GM12878 (cell line): Measurements from ENCODE around the gene NIBAN1. TPM values are rescaled to one million over a fixed set of nuclear protein-coding genes. Genes with fewer than 3 reads are reported as not detected.

Experiments used
- ATAC-seq: fragments of 200-7000 bp; cut with Tn5 transposase; 3 replicates; pipeline ENCODE4 v1.9.1; 2020; ENCODE audit warnings: mild to moderate bottlenecking, moderate library complexity
- BruUV-seq: library from RNA; stranded (reverse); fragments of 400-500 nt; replicated peaks from 2 replicates; lab custom pipeline; 2021; lab: Mats Ljungman, UMichigan
- CTCF ChIA-PET: fragments of 300-600 bp; sonication (Branson Sonifier 250); formaldehyde crosslinking; extraction: SDS; loops from one replicate; lab custom pipeline; 2021; ENCODE audit warnings: inconsistent platforms; lab: Yijun Ruan, JAX
- POLR2A ChIA-PET: fragments of 350-600 bp; formaldehyde crosslinking; extraction: SDS; loops from one replicate; lab custom pipeline; 2021; ENCODE audit warnings: inconsistent platforms; lab: Charles Lee
- RAD21 ChIA-PET: fragments of 300-600 bp; sonication (Branson Sonifier 250); formaldehyde crosslinking; loops from one replicate; lab custom pipeline; 2023; ENCODE audit warnings: antibody characterized with exemption; ENCODE audit not compliant: unreplicated experiment; lab: Charles Lee
- SMC1A ChIA-PET: fragments of 300-600 bp; sonication (Branson Sonifier 250); formaldehyde crosslinking; loops from one replicate; lab custom pipeline; 2023; ENCODE audit not compliant: unreplicated experiment, uncharacterized antibody; lab: Charles Lee
- DNase-seq: peaks from one replicate; pipeline ENCODE4 v3.0.0-alpha.2; 2011; ENCODE audit warnings: low read depth, low spot score
- FAIRE-seq: peaks from 3 replicates; lab custom pipeline; 2011; peaks lifted over from hg19 to GRCh38; lab: Jason Lieb, UNC
- H2AFZ ChIP-seq: 2 replicates; pipeline ENCODE4 v1.6.0; 2011; ENCODE audit warnings: low read depth, low read length, control low read depth; ENCODE audit not compliant: control insufficient read depth
- H3K27ac ChIP-seq: 2 replicates; pipeline ENCODE4 v1.5.1; 2011; ENCODE audit warnings: control low read depth; ENCODE audit not compliant: control insufficient read depth, insufficient read depth
- H3K27me3 ChIP-seq, 2 experiments: replicated peaks in 1 of 2; 2 replicates each; pipeline versions ENCODE4 v1.6.0 to v1.6.1; 2011; ENCODE audit warnings: low read length in 1 of 2; ENCODE audit not compliant: control insufficient read depth in 2 of 2, insufficient read depth in 2 of 2
- H3K36me3 ChIP-seq, 2 experiments: 2 replicates each; pipeline ENCODE4 v1.5.1; 2011; ENCODE audit warnings: low read length in 1 of 2; ENCODE audit not compliant: control insufficient read depth in 2 of 2, insufficient read depth in 2 of 2
- H3K4me1 ChIP-seq: 2 replicates; pipeline ENCODE4 v1.6.1; 2011; ENCODE audit warnings: mild to moderate bottlenecking, low read length, moderate library complexity, mixed read lengths; ENCODE audit not compliant: control insufficient read depth, insufficient read depth
- H3K4me2 ChIP-seq: 2 replicates; pipeline ENCODE4 v1.6.0; 2011; ENCODE audit warnings: control low read depth; ENCODE audit not compliant: control insufficient read depth, insufficient read depth
- H3K4me3 ChIP-seq: fragments of 200-600 bp; sonication (generic); 2 replicates; pipeline ENCODE4 v1.5.1; 2016
- H3K79me2 ChIP-seq: 2 replicates; pipeline ENCODE4 v1.6.0; 2011; ENCODE audit warnings: low read length; ENCODE audit not compliant: control insufficient read depth, insufficient read depth
- H3K9ac ChIP-seq: 2 replicates; pipeline ENCODE4 v1.8.0; 2011; ENCODE audit warnings: low read length, control low read depth, mixed read lengths; ENCODE audit not compliant: control insufficient read depth, insufficient read depth
- H3K9me3 ChIP-seq: replicated peaks from 3 replicates; pipeline ENCODE4 v1.5.1; 2011; ENCODE audit warnings: mild to moderate bottlenecking, low read length; ENCODE audit not compliant: control insufficient read depth, insufficient read depth
- H4K20me1 ChIP-seq: 2 replicates; pipeline ENCODE4 v1.6.0; 2011; ENCODE audit not compliant: control insufficient read depth, insufficient read depth
- BCL11A ChIP-seq: IDR thresholded peaks from 2 replicates; pipeline ENCODE4 v1.6.1; 2011; ENCODE audit warnings: low read depth, low read length
- CREM ChIP-seq: IDR thresholded peaks from 2 replicates; pipeline ENCODE4 v1.6.1; 2014; ENCODE audit warnings: antibody characterized with exemption, low read depth
- IRF4 ChIP-seq: IDR thresholded peaks from 2 replicates; pipeline ENCODE4 v1.6.1; 2011; ENCODE audit warnings: low read depth, low read length
- MXI1 ChIP-seq: fragments of 150-350 bp; IDR thresholded peaks from 2 replicates; pipeline ENCODE4 v1.6.1; 2011; ENCODE audit warnings: low read depth, mild to moderate bottlenecking, inconsistent platforms, low read length, improper control_type of control experiment
- NBN ChIP-seq: fragments of 450-650 bp; IDR thresholded peaks from 2 replicates; pipeline ENCODE4 v1.6.1; 2016
- NFXL1 ChIP-seq: fragments of 450-650 bp; IDR thresholded peaks from 2 replicates; pipeline ENCODE4 v1.6.1; 2017; ENCODE audit warnings: antibody characterized with exemption, mild to moderate bottlenecking, borderline replicate concordance
- PAX5 ChIP-seq: IDR thresholded peaks from 2 replicates; pipeline ENCODE4 v1.6.1; 2011; ENCODE audit warnings: low read depth, low read length, borderline replicate concordance
- RAD21 ChIP-seq: IDR thresholded peaks from 2 replicates; pipeline ENCODE4 v1.6.1; 2011; ENCODE audit warnings: mild to moderate bottlenecking, low read depth, low read length, moderate library complexity; ENCODE audit not compliant: insufficient read depth
- RELA ChIP-seq: fragments of 450-650 bp; IDR thresholded peaks from 2 replicates; pipeline ENCODE4 v1.8.0; 2014; ENCODE audit warnings: borderline replicate concordance; ENCODE audit not compliant: partially characterized antibody
- SMAD1 ChIP-seq: fragments of 450-650 bp; IDR thresholded peaks from 2 replicates; pipeline ENCODE4 v1.6.1; 2018; ENCODE audit warnings: mild to moderate bottlenecking, low read depth; ENCODE audit not compliant: partially characterized antibody
- SUPT20H ChIP-seq: IDR thresholded peaks from 2 replicates; pipeline ENCODE4 v1.6.1; 2011; ENCODE audit warnings: low read depth, mild to moderate bottlenecking, low read length, moderate library complexity, borderline replicate concordance; ENCODE audit not compliant: control insufficient read depth
- YBX1 ChIP-seq: fragments of 450-650 bp; IDR thresholded peaks from 2 replicates; pipeline ENCODE4 v1.6.1; 2016; ENCODE audit warnings: antibody characterized with exemption
- YY1 ChIP-seq: IDR thresholded peaks from 2 replicates; pipeline ENCODE4 v1.6.1; 2011; ENCODE audit warnings: low read depth, mild to moderate bottlenecking, low read length
- WGBS: methylation state at CpG from one replicate; pipeline ENCODE4 v1.1.6; 2016; ENCODE audit warnings: low lambda C conversion rate; ENCODE audit not compliant: insufficient replicate concordance, insufficient coverage; ENCODE audit errors: missing lambda C conversion rate; 5-methylcytosine and 5-hydroxymethylcytosine counted together
- in situ Hi-C: fragments of 300-500 bp; cut with MboI; formaldehyde crosslinking; loops from 9 replicates; pipeline ENCODE4 v1.14.3; 2018; ENCODE audit warnings: mixed read lengths
- intact Hi-C: fragments of 100-400 bp; cut with micrococcal nuclease; formaldehyde crosslinking; loops from one replicate; pipeline ENCODE4 v1.14.2; 2022; ENCODE audit not compliant: unreplicated experiment
- polyA plus RNA-seq, 11 experiments: library from polyadenylated mRNA; depleted of rRNA in 4 of 11; unstranded in 6 of 11; stranded (reverse) in 5 of 11; fragments of >200 nt; fragmentation: Nextera tagmentation in 4 of 11; fragmentation: Illumina TruSeq in 1 of 11; extraction: Ambion mirVana in 4 of 11; extraction: Trizol in 1 of 11; gene quantifications; 1 replicate in 1 of 11; 2 replicates in 10 of 11; pipeline versions ENCODE4 v1.2.1 to v1.2.3, GENCODE V29; 2011 to 2016; ENCODE audit warnings: inconsistent platforms in 2 of 11, missing spikeins in 2 of 11, low read depth in 1 of 11
- total RNA-seq, 4 experiments: library from RNA; depleted of rRNA in 3 of 4; stranded (reverse); fragments of >200 nt in 3 of 4; fragmentation: Illumina TruSeq in 1 of 4; extraction: Trizol in 1 of 4; gene quantifications; 2 replicates each; pipeline versions ENCODE4 v1.2.1 to v1.2.3, GENCODE V29; 2013 to 2021
- TF ChIP-seq, protein P1 (sequence below): fragments of 450-650 bp; IDR thresholded peaks from 2 replicates; pipeline ENCODE4 v1.6.1; 2017; ENCODE audit warnings: mild to moderate bottlenecking, low read depth, inconsistent platforms; ENCODE audit not compliant: poor library complexity, severe bottlenecking
- TF ChIP-seq, protein P2 (sequence below): IDR thresholded peaks from 2 replicates; pipeline ENCODE4 v1.6.1; 2011; ENCODE audit warnings: mild to moderate bottlenecking, low read depth, low read length, moderate library complexity; ENCODE audit not compliant: insufficient replicate concordance
- TF ChIP-seq, protein P3 (sequence below): IDR thresholded peaks from 2 replicates; pipeline ENCODE4 v1.6.1; 2011; ENCODE audit warnings: borderline replicate concordance, low read depth, mild to moderate bottlenecking, moderate library complexity, mixed read lengths, low read length; ENCODE audit not compliant: insufficient read depth; ENCODE audit errors: extremely low read length
- TF ChIP-seq, protein P4 (sequence below): fragments of 450-650 bp; IDR thresholded peaks from 2 replicates; pipeline ENCODE4 v1.6.1; 2016; ENCODE audit warnings: mild to moderate bottlenecking

NIBAN1 gene
- total and polyA plus RNA-seq, 10 of the 15 experiments (the other 5 are each of a cell fraction or from before 2014, with no cell fraction given), result 11.2 to 67.8 (median 44.3) TPM

DNA sequence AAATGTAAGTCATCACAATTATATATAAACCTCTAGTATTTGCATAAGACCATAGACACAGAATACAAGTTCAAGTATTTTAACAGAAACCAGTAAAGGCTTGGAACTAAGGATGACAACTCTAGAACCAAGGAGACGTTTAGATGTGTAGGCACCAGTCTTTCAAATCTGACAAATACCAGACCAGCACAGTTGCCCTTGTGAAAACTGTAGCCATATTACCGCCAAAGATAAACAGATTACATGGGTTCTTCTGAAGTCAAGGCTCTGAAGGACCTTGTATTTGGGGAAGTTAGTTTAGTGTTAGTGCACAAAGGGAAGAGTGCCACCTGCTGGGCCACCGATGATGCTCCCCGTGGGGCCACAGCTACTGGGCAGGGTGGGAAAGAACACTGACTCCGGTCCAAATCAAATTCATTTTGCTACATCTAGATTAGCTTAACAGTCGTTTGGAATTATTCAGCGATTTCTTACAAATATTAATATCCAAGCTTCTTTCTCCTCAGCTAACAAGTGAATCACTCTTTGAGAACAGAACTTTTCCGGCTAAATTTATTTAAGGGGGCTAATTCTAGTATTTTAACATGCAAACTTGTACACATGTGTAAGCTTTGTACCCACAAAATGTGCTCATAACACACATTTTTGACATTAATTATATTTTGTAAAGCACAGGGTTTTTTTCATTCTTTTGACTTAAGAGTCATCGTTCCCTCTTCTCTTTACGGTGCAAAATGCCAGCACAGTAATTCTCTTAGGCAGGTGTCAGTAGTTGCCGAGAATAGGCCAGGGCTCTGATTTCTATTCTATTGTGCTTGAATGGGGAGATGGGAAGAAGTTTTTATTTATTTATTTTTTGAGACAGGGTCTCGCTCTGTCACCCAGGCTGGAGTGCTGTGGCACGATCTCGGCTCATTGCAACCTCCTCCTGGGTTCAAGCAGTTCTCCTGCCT, 8.0 kb upstream of the NIBAN1 start:
- Histone ChIP-seq H4K20me1 (no peaks in the 10 kb centered on the region), H3K4me2 (no peak overlapping the region), H3K4me1 (no peaks in the 10 kb centered on the region), H3K36me3 (no peaks in the 10 kb centered on the region), H3K27ac (no peak overlapping the region), H3K4me3 (no peak overlapping the region), H3K9me3 (no peaks in the 10 kb centered on the region), H3K79me2 (no peaks in the 10 kb centered on the region), H3K9ac (no peak overlapping the region), H3K27me3 (no peaks in the 10 kb centered on the region), H2AFZ (peak overlapping the region; percentile 66)
- SMC1A ChIA-PET, result interaction anchor here (0.6 to 6.0 kb wide), 30 partner anchors 10 to 699 kb away, joined by 3 to 219 read pairs (median 4); no protein-coding TSS in a partner anchor
- DNase-seq (no peak), ATAC-seq (peak; percentile 100), FAIRE-seq (peak; percentile 99)
- intact Hi-C loops, result loop anchor here (1.0 to 10.0 kb wide), 7 partner anchors 177 to 905 kb away; no protein-coding TSS in a partner anchor
- WGBS, result 37% methylated on average over 14 of the region's 14 CpGs
- CTCF ChIA-PET, result interaction anchor here (0.7 to 14.9 kb wide), 35 partner anchors 11 to 461 kb away, joined by 3 to 353 read pairs (median 4); no protein-coding TSS in a partner anchor
- no TSS peak for BruUV-seq
- POLR2A ChIA-PET, result interaction anchor here (1.0 to 2.1 kb wide), 2 partner anchors 174 to 177 kb away, joined by 3 to 7 read pairs; partner anchors contain the start of gene TRMT1L
- in situ Hi-C loops, result no loop called here
- RAD21 ChIA-PET, result interaction anchor here (0.6 to 6.0 kb wide), 25 partner anchors 8 to 318 kb away, joined by 3 to 152 read pairs (median 4); partner anchors contain the start of genes EDEM3, NIBAN1, RNF2 and SWT1
- TF ChIP-seq SMAD1 (no peak), IRF4 (0 out of 2 replicates have a peak, but pooled peaks have one; percentile 20), YBX1 (no peak), PAX5 (no peak), NFXL1 (no peak), YY1 (peak; percentile 63; the same call in 1 of the 2 replicates), RAD21 (peak; percentile 97), BCL11A (no peak), NBN (0 out of 2 replicates have a peak, but pooled peaks have one; percentile 36), SUPT20H (no peak), MXI1 (no peak), RELA (peak; percentile 48), CREM (no peak)
- TF ChIP-seq, protein P1, sequence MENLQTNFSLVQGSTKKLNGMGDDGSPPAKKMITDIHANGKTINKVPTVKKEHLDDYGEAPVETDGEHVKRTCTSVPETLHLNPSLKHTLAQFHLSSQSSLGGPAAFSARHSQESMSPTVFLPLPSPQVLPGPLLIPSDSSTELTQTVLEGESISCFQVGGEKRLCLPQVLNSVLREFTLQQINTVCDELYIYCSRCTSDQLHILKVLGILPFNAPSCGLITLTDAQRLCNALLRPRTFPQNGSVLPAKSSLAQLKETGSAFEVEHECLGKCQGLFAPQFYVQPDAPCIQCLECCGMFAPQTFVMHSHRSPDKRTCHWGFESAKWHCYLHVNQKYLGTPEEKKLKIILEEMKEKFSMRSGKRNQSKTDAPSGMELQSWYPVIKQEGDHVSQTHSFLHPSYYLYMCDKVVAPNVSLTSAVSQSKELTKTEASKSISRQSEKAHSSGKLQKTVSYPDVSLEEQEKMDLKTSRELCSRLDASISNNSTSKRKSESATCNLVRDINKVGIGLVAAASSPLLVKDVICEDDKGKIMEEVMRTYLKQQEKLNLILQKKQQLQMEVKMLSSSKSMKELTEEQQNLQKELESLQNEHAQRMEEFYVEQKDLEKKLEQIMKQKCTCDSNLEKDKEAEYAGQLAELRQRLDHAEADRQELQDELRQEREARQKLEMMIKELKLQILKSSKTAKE, result peak; percentile 53
- TF ChIP-seq, protein P2, sequence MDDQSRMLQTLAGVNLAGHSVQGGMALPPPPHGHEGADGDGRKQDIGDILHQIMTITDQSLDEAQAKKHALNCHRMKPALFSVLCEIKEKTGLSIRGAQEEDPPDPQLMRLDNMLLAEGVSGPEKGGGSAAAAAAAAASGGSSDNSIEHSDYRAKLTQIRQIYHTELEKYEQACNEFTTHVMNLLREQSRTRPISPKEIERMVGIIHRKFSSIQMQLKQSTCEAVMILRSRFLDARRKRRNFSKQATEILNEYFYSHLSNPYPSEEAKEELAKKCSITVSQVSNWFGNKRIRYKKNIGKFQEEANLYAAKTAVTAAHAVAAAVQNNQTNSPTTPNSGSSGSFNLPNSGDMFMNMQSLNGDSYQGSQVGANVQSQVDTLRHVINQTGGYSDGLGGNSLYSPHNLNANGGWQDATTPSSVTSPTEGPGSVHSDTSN, result no peak
- TF ChIP-seq, protein P3, sequence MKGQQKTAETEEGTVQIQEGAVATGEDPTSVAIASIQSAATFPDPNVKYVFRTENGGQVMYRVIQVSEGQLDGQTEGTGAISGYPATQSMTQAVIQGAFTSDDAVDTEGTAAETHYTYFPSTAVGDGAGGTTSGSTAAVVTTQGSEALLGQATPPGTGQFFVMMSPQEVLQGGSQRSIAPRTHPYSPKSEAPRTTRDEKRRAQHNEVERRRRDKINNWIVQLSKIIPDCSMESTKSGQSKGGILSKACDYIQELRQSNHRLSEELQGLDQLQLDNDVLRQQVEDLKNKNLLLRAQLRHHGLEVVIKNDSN, result no peak
- TF ChIP-seq, protein P4, sequence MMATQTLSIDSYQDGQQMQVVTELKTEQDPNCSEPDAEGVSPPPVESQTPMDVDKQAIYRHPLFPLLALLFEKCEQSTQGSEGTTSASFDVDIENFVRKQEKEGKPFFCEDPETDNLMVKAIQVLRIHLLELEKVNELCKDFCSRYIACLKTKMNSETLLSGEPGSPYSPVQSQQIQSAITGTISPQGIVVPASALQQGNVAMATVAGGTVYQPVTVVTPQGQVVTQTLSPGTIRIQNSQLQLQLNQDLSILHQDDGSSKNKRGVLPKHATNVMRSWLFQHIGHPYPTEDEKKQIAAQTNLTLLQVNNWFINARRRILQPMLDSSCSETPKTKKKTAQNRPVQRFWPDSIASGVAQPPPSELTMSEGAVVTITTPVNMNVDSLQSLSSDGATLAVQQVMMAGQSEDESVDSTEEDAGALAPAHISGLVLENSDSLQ, result no peak
